Suppressor macrophage treated with lipopolysaccharide for 1 hour (primary cell): ENCODE results near the gene EIF1.
A peak's percentile ranks its signal among the peaks of the same experiment; 100 is the strongest.

Source experiments
- DNase-seq, 3 donors: peaks; one replicate each; pipeline ENCODE4 v3.0.0-alpha.2; 2020 to 2022

The EIF1 gene

DNA sequence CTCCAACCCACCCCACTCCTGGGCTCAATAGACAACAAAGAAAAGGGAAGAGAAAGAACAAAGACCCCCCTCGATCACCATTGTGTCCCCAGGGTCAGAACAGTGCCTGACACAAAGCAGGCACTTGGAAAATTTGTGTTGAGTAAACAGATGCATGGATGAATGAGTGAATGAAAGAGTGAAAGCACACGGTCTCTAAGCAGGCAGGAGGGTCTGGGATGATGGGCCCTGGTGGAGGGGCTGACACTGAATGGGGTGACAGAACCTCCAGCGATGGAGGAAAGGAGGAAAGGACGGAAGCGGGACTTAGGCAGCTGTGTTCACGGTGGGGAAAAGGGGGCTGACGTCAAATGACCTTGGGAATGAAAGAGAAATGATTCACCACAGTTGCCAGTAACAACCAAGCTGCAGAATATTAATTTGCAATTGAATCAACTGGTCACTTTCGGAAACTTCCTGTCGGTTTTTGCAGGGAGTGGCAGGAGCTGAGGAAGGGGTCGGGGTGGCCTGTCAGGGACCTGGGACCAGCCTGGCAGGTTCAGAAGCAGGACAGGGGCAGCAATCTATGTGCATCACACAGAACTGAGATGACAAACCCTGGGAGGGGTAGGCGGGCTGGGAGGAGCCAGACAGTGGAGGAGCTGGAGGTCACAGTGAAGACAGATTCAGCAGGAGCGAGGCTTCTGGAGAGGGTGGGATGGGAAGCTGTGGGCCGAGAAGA is 16.7 kb downstream of the EIF1 start:
- no peak for DNase-seq

- no peak for DNase-seq
These were observed 19.4 kb downstream of the EIF1 start for GRCh38 chr17:41707803-41708669.

DNA sequence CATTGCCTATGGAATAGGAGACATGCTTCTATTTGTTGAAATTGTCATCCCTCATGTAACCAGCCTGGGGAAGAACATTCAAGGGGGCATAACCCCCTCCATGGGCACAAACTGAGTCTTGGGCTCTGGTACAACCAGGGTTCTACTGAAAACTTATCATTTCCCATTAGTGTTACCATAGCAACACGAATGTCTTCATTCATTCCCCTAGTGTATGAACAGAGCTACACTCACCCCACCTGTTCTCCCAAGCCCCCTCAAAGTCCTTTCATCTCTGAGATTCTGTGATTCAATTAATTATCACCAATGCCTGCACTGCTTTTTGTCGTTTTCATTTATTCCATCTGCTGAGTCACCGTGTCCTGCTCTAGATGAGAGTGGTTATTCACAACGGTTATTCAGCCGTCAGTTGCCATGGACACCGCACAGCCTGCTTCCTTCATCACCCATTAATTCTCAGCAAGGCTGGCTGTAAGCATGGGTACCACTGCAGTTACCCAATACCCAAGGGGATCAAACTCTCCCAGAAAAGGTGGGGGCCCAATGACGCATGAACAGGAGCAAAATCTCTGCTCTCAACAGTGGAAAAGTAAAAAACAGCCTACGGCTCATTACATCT is 21.9 kb downstream of the EIF1 start:
- DNase-seq, result peak; percentile 46 to 56 (median 55)

DNA sequence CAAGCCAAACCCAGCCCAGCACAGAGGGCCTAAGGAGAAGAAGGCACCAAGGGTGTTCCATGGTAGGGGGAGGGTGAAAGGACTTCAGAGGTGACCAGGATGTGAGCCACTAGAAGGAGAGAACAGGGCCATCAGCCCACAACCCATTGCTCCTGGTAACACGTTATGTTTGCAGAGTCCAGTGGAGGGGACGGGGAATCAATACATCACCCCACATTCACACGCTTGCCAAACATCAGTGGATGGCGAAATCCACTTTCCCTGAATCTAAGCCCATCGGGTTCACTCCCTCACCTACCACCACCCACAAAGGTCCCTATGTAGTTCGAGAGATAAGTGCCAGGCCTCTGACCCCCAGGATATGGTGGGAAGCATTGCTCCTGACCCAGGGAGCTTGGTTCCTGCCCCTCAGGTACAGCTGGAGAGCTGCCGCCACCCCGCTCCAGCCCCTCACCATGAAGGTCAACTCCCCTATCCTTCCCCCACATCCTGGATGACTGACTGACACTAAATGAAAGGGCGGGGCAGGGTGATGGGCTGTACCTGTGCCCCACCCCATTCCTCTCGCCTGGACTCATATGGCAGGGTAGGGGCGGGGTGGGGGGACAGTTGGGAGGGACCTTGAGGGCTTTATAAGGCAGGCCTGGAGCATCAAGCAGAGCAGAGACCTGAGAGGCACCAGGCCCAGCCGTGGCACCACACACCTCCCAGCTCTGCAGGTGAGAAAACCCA is 23.1 kb downstream of the EIF1 start, which contains the start of gene GAST:
TSS of gene GAST (plus strand) at position 663 of the 732 bp plus-strand sequence. CDS start 3,106 bp downstream, outside the sequence.
- DNase-seq, result no peak

- DNase-seq, result peak; percentile 60 to 67 (median 65)
These were observed 29.0 kb downstream of the EIF1 start for GRCh38 chr17:41717408-41718286.

DNA sequence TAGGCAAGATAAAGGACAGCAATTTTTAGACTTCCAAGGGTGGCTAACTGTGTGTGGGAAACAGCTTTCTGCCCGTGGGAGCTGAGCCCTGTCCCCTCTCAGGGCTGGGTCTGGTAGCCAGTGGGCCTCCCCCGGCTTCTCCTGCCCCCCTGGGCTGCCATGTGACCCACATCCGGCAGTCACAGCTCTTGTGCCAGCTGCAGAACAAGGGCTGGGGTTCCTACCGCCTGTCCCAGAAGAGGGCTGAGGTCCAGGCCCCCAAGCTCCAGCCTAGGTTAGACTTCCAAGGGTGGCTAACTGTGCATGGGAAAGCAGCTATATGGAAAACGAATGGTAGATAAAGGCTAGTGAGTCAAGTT is 29.6 kb downstream of the EIF1 start:
- no peak for DNase-seq

- DNase-seq, result no peak
These were observed 33.5 kb downstream of the EIF1 start for GRCh38 chr17:41722231-41722630.

GRCh38 chr17:41723801-41724475 is 35.3 kb downstream of the EIF1 start:
- no peak for DNase-seq

DNA sequence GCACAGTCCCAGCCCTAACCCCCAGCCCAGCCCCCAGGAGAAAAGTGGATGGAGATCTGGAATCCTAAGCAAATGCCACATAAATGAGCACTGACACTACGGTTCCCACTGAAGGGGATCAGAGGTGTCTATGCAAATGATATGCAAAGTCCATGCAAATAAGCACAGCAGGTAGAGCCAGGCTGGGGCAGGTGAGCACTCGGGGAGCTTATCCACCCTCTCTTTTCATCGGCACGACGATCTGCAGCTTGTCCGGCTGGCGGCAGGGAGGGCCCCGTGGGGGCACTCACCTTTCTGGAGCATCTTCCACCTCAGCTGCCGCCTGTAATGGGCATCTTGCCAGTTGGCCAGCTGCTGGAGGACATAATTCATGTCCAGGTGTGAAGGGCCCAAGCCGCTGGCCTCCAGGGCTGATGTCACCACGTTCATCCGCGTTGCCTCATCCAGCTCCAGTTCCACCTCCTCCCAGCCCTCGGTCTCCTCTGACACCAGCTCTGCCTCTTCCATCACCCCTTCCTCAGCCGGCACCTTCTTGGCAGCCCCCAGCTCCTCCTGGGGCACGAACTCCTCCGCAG is 35.9 kb downstream of the EIF1 start:
- no peak for DNase-seq

DNA sequence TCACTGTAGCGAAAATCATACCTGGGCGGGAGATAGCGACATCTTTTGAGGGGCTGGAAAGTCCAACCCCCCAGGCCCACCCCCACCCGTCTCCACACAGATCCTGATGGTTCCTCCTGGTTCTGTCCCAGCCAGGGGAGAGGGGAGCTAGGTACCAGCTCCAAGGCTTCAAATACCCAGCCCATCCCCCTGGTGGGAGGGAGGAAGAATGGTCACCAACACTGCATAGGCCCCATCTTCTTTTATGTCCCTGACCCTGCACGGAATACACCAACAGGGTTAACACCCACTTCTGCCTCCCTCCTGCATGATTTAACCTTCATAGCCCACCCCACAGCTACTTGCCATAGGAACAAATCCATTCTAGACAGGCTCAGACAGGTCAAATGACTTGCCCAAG is 36.4 kb downstream of the EIF1 start:
- no peak for DNase-seq

DNA sequence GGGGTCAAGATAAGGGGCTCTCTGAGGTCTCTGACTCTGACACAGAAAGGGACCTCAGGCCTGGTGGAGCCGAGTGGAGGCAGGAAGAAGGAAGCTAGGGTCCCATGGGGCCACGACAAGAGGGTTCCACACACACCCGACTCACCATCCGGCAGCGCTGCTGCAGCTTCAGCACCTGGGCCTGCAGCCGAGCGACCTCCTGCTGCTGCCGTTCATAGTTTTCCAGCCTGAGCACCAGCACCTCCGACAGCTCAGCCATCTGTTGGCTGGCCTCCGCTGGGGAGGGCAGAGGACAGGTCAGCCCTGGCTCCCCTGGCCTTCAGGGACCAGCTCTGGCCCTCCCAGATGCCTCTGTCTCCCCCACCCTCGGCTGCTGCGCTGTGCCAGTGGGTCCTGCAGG is 39.4 kb downstream of the EIF1 start:
- DNase-seq, result no peak

DNA sequence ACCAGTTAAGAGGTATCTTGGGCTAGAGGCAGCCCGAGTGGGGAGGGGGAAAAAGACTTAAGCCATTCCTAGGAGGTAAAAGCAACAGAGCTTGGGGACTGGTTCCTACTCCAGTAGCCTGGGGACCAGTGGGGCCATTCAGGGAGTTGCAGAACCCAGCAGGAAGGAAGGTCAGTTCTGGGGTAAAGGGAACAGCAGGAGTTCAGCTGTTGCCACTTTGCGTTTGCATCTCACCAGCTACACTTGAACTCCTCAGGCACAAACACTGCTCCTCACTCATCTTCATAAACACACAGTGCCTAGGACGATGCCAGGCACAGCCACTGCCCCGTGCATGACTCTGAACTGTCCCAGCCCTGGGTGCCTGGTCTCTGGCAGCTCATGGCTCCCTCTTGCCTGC is 41.8 kb downstream of the EIF1 start:
- no peak for DNase-seq

DNA sequence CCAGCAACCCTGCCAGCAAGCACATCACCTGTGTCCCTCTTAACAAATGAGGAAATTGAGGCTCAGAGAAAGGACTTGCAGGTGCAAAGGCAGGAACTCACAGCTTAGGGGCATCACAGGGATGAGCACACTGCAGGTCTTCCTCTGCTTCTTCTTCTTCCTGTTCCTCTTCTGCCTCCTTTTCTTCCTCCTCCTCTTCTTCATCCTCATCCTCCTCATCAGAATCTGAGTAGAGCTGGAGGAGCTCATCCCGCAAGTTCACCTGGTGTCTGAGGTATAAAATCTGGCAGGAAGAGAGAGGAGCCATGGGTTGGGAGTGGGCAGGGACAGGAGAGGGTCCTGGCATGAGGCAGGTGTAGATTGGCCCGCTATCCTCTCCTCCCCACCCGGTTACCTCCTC is 43.2 kb downstream of the EIF1 start:
- no peak for DNase-seq

DNA sequence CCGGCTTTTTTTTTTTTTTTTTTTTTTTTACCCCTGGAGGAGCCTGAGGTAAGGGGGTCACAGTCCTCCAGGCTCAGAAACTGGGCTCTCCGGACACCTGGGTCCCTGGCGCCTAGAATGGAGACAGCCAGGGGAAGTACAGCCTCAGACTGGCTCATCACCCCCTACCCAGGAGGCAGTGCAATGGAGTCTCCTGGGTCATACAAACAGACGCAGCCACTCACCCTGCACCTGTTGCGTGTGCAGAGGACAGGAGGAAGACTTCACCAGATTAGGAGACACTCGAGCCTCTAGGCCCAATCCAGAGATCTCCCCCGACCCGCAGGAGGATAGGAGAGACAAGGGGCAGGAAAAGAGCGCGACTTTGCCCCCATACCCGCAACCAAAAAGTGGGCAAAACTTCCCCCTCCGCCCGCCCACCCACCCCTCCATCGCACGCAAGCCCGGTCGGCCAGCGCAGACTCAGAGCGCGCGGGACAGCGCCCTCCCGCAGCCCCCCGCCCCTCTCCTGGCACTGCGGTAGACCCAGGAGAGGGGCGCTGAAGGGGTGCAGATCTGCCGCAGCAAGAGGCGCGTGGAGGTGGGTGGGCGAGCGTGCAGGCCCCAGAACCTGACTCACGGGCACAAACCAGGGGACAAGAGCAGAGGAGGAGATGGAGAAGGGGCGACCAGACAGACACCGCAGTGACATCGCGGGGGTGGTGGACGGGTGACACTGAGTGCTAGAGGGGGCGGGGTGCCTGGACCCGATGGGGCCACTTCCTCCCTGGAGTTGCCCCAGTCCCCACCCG is 44.9 kb downstream of the EIF1 start:
- DNase-seq, result peak in 2 of 3 donors; percentile 15 to 37

- DNase-seq, result peak; percentile 19 to 43 (median 24)
These were observed 45.7 kb downstream of the EIF1 start, which contains the start of gene HAP1 for GRCh38 chr17:41734139-41734948. Gene HAP1 (minus strand): TSS chr17:41734643. CDS start chr17:41734634, 9 bp downstream.

- no peak for DNase-seq
These were observed 46.2 kb downstream of the EIF1 start for GRCh38 chr17:41734949-41735313.

DNA sequence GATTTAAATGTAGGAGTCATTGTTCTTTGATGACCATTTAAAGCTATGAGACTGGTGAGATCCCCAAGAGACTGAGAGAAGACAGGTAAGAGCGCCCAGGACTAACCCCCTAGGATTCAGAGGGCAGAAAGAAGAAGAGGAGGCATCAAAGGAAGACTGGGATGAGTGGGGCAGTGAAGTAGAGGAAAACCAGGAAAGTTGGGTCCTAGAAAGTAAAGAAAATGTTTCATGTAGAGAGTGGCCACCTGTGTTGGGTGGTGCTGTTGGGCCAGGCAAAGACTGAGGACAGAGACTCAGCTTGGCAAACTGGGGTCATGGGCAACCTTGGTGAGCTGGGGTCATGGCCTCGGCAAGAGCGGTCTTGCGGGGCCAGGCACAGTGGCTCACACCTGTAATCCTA is 47.1 kb downstream of the EIF1 start:
- DNase-seq, result no peak

GRCh38 chr17:41736983-41737679 is 48.4 kb downstream of the EIF1 start:
- DNase-seq, result no peak

- no peak for DNase-seq
These were observed 49.0 kb downstream of the EIF1 start for GRCh38 chr17:41737680-41738023.
